Endodermal cell (in vitro differentiated cells): ENCODE results near the gene CACNA1I. TPM values are rescaled to one million over a fixed set of nuclear protein-coding genes. Genes with fewer than 3 reads are reported as not detected.

Source experiments
- DNase-seq: peaks from one replicate; pipeline ENCODE4 v3.0.0-alpha.2; 2017
- H3K27ac ChIP-seq: 2 replicates; pipeline ENCODE4 v1.5.1; 2013; ENCODE audit warnings: mild to moderate bottlenecking, low read depth, low read length, moderate library complexity
- H3K27me3 ChIP-seq: 2 replicates; pipeline ENCODE4 v1.6.1; 2013; ENCODE audit warnings: mild to moderate bottlenecking, low read length, moderate library complexity; ENCODE audit not compliant: insufficient read depth, control insufficient read depth, poor library complexity, severe bottlenecking
- H3K36me3 ChIP-seq: 2 replicates; pipeline ENCODE4 v1.7.0; 2013; ENCODE audit warnings: mild to moderate bottlenecking, low read length, moderate library complexity; ENCODE audit not compliant: control insufficient read depth, insufficient read depth
- H3K4me1 ChIP-seq: one replicate; pipeline ENCODE4 v1.7.0; 2013; ENCODE audit warnings: low read length; ENCODE audit not compliant: control insufficient read depth, insufficient read depth
- H3K4me3 ChIP-seq: 2 replicates; pipeline ENCODE4 v1.5.1; 2013; ENCODE audit warnings: mild to moderate bottlenecking, low read length, moderate library complexity
- H3K9ac ChIP-seq: 2 replicates; pipeline ENCODE4 v1.6.1; 2013; ENCODE audit warnings: mild to moderate bottlenecking, low read length, moderate library complexity; ENCODE audit not compliant: poor library complexity, severe bottlenecking; ENCODE audit errors: extremely low read depth
- H3K9me3 ChIP-seq: 2 replicates; pipeline ENCODE4 v1.6.1; 2013; ENCODE audit warnings: mild to moderate bottlenecking, low read length, moderate library complexity; ENCODE audit not compliant: control insufficient read depth
- H3K27ac Mint-ChIP-seq: 2 replicates; pipeline ENCODE4 v1.8.0; 2020; ENCODE audit warnings: mixed read lengths
- H3K27me3 Mint-ChIP-seq: 2 replicates; pipeline ENCODE4 v1.8.0; 2021; ENCODE audit warnings: mild to moderate bottlenecking, mixed read lengths; ENCODE audit not compliant: insufficient read depth
- H3K36me3 Mint-ChIP-seq: 2 replicates; pipeline ENCODE4 v1.8.0; 2020; ENCODE audit warnings: low read depth, mixed read lengths
- H3K4me1 Mint-ChIP-seq: 2 replicates; pipeline ENCODE4 v1.8.0; 2020; ENCODE audit warnings: mixed read lengths
- H3K4me3 Mint-ChIP-seq: 2 replicates; pipeline ENCODE4 v1.8.0; 2020; ENCODE audit warnings: mild to moderate bottlenecking, moderate library complexity, mixed read lengths
- H3K9me3 Mint-ChIP-seq: 2 replicates; pipeline ENCODE4 v1.8.0; 2020; ENCODE audit warnings: mild to moderate bottlenecking, mixed read lengths
- WGBS, 2 experiments: methylation state at CpG; one replicate each; pipeline versions ENCODE4 v1.1.5 to v1.1.7; 2013; ENCODE audit warnings: missing lambda C conversion rate in 2 of 2, mixed read lengths in 1 of 2; ENCODE audit not compliant: insufficient coverage in 1 of 2, insufficient read length in 1 of 2; 5-methylcytosine and 5-hydroxymethylcytosine counted together
- total RNA-seq, 2 donors: library from RNA; stranded (reverse); fragmentation: NEBNext Ultra II Directional in 1 of 2; extraction: Animal tissue kit (Norgen Biotek cat#: 25700) in 1 of 2; gene quantifications; 2 replicates in 1 of 2; 3 replicates in 1 of 2; pipeline ENCODE4 v1.2.1, GENCODE V29; 2021
- TF ChIP-seq, protein P1 (sequence below): fragments of 200-600 bp; sonication (generic); conservative IDR thresholded peaks from 2 replicates; pipeline ENCODE4 v1.5.0; 2021; ENCODE audit warnings: antibody characterized with exemption, mild to moderate bottlenecking

CACNA1I gene
- total RNA-seq, 2 donors from 2014 or later = 1.2 to 2.2 TPM

DNA sequence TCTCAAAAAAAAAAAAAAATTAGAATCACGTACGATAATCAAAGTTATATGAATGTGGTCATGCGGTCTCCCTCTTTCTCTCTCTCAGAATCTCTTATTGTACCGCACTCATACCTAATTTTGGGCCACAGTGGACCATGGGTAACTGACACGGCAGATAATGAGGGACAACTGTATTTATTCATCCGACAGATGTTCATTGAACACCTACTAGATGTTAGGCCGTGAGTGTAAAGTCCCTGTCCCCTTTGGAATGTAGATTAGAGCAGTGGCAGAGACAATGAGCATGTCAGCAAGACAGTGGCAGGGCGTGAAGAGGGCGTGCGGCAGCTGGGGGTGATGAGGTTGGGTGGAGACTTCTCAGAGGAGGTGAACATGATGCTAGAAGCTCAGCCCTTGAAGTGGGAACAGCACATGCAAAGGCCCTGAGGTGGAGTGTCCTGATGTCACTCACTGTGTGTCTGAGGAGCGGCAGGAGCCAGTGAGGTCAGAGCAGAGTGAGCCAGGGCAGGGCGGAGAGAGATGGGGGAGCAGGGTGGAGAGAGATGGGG is 25.1 kb downstream of the CACNA1I start:
- no peaks in the 10 kb centered on the region for H3K9me3 ChIP-seq
- no peaks in the 10 kb centered on the region for H3K4me1 Mint-ChIP-seq
- no peaks in the 10 kb centered on the region for H3K4me1 ChIP-seq
- H3K4me3 Mint-ChIP-seq = no peak overlapping the region
- no peak overlapping the region for H3K27ac ChIP-seq
- H3K9me3 Mint-ChIP-seq = peaks cover 1% of the 10 kb centered on the region
- no peaks in the 10 kb centered on the region for H3K36me3 ChIP-seq
- no peaks in the 10 kb centered on the region for H3K36me3 Mint-ChIP-seq
- peaks cover 15% of the 10 kb centered on the region for H3K27me3 ChIP-seq
- WGBS, 2 experiments = 86 to 88% methylated on average over 10 to 12 of the region's 12 CpGs
- peaks cover 33% of the 10 kb centered on the region for H3K27me3 Mint-ChIP-seq
- H3K27ac Mint-ChIP-seq = no peak overlapping the region
- H3K4me3 ChIP-seq = no peak overlapping the region
- no peak overlapping the region for H3K9ac ChIP-seq
- DNase-seq = peak; percentile 72
- TF ChIP-seq, protein P1, sequence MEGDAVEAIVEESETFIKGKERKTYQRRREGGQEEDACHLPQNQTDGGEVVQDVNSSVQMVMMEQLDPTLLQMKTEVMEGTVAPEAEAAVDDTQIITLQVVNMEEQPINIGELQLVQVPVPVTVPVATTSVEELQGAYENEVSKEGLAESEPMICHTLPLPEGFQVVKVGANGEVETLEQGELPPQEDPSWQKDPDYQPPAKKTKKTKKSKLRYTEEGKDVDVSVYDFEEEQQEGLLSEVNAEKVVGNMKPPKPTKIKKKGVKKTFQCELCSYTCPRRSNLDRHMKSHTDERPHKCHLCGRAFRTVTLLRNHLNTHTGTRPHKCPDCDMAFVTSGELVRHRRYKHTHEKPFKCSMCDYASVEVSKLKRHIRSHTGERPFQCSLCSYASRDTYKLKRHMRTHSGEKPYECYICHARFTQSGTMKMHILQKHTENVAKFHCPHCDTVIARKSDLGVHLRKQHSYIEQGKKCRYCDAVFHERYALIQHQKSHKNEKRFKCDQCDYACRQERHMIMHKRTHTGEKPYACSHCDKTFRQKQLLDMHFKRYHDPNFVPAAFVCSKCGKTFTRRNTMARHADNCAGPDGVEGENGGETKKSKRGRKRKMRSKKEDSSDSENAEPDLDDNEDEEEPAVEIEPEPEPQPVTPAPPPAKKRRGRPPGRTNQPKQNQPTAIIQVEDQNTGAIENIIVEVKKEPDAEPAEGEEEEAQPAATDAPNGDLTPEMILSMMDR = no peak

DNA sequence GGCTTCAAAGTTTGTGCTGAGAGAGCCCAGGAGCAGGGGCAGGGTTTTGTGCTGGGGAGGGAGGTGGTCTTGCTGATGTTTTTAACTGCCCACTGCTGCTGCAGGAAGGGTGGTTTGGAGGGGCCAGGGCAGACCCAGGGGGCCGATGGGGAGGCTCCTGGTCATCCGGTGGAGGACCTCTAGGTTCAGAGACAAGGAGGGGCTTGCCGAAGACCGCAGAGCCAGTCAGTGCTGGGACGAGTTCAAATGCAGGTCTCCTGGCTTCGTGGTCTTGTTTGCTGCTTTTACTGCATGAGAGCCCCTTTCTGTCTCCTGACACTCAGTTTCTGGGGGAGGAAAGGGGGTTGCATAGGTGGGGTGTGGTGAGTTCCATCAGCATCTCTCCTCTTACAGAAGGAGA is 26.0 kb downstream of the CACNA1I start:
- Histone ChIP-seq H3K4me1 (no peaks in the 10 kb centered on the region), H3K4me3 (no peak overlapping the region), H3K9me3 (no peaks in the 10 kb centered on the region), H3K27me3 (peaks cover 15% of the 10 kb centered on the region), H3K27ac (no peak overlapping the region), H3K9ac (no peak overlapping the region), H3K36me3 (no peaks in the 10 kb centered on the region)
- 84 to 86% methylated on average over 4 to 6 of the region's 6 CpGs for WGBS, 2 experiments
- no peak overlapping the region for H3K27ac Mint-ChIP-seq
- no peaks in the 10 kb centered on the region for H3K4me1 Mint-ChIP-seq
- TF ChIP-seq, protein P1 = no peak
- no peak for DNase-seq
- peaks cover 1% of the 10 kb centered on the region for H3K9me3 Mint-ChIP-seq
- no peaks in the 10 kb centered on the region for H3K36me3 Mint-ChIP-seq
- no peak overlapping the region for H3K4me3 Mint-ChIP-seq
- H3K27me3 Mint-ChIP-seq = peaks cover 39% of the 10 kb centered on the region

DNA sequence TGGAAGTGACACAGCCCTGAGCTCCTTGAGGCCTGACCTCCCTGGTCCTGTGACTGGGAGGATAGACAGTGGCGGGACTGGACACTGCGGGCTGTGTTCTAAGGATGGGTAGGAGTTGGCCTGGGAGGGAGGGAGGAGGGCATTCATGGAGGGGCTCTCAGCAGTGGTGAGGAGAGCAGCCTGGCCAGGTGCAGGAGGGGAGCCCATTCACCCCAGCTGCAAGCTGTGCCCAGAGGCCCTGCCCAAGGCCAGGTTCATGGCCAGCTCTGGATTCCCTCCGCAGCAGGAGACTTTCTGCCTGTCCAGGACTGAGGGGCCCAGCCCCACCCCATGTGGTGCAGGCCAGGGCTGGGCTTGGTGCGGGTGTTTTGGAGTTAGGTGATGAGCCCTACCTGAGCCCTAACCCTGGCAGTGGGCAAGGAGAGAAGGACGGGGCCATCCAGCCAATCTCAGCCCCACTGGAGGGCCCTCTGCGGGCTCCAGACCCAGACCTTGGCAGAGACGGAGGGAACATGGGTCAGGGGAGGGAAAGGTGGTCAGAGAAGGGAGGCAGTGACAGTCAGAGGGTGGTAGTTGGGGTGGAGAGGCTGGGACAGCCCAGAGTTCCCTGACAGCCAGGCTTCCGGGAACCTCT is 26.8 kb downstream of the CACNA1I start:
- H3K4me3 ChIP-seq = no peak overlapping the region
- H3K36me3 Mint-ChIP-seq = peaks cover 1% of the 10 kb centered on the region
- no peaks in the 10 kb centered on the region for H3K9me3 ChIP-seq
- no peak overlapping the region for H3K4me3 Mint-ChIP-seq
- no peak overlapping the region for H3K27ac ChIP-seq
- DNase-seq = no peak
- H3K4me1 ChIP-seq = no peaks in the 10 kb centered on the region
- peaks cover 43% of the 10 kb centered on the region for H3K27me3 Mint-ChIP-seq
- peaks cover 15% of the 10 kb centered on the region for H3K27me3 ChIP-seq
- H3K9me3 Mint-ChIP-seq = peaks cover 4% of the 10 kb centered on the region
- no peak overlapping the region for H3K27ac Mint-ChIP-seq
- no peaks in the 10 kb centered on the region for H3K4me1 Mint-ChIP-seq
- TF ChIP-seq, protein P1 = no peak
- H3K36me3 ChIP-seq = no peaks in the 10 kb centered on the region
- H3K9ac ChIP-seq = no peak overlapping the region
- 83 to 94% methylated on average over 5 to 7 of the region's 8 CpGs for WGBS, 2 experiments
